ENCODE measurements around the gene TOR1B. TPM values are rescaled to one million over a fixed set of nuclear protein-coding genes. Genes with fewer than 3 reads are reported as not detected.

TOR1B gene
- total and polyA plus RNA-seq, 4 donors: 12.8 to 31.9 (median 17.8) TPM

DNA sequence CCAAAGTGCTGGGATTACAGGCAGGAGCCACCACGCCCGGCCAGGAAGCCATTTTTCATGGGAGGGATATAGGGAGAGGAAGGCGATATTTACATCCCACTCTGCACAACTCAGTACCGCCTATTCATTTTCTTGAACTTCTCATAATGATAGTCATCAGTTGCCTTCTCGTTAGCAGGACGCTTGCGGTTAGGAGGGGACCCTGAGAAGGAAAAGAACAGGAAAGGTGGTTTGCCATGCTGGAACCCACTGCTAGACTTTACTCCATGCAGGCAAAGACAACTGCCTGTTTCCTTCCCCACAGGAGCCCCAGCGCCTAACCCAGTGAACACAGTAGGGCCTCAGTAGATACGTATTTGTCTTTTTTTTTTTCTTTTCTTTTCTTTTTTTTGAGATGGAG is 25.1 kb downstream of the TOR1B start:
- peaks cover 0 to 2% (median 1%) of the 10 kb centered on the region in 4 donors for H3K4me1 ChIP-seq (ENCODE audit: control insufficient read depth in 4 of 4, insufficient read depth in 4 of 4, low read length in 3 of 4)
- no peak overlapping the region for H3K27ac ChIP-seq (ENCODE audit: low read depth in 1 of 2, low read length in 2 of 2)
- no peak overlapping the region for H3K9ac ChIP-seq (ENCODE audit: low read depth in 1 of 2, low read length in 2 of 2)
- H3K36me3 ChIP-seq (ENCODE audit: control insufficient read depth in 4 of 4, insufficient read depth in 3 of 4, low read depth in 1 of 4, low read length in 3 of 4): peaks cover 14 to 47% (median 40%) of the 10 kb centered on the region in 4 donors
- no peaks in the 10 kb centered on the region for H3K27me3 ChIP-seq (ENCODE audit: control insufficient read depth in 4 of 4, insufficient read depth in 4 of 4, low read length in 3 of 4)
- no peak overlapping the region for H3K4me3 ChIP-seq (ENCODE audit: low read depth in 1 of 3, low read length in 3 of 3)
- WGBS: 93% methylated on average over 9 of the region's 9 CpGs
- H3K9me3 ChIP-seq (ENCODE audit: control insufficient read depth in 4 of 4, low read length in 3 of 4): no peaks in the 10 kb centered on the region
- TF ChIP-seq FOXA1 (IDR thresholded peaks at IDR 0.05) (no peak), SP1 (IDR thresholded peaks at IDR 0.05) (no peak), HNF4G (IDR thresholded peaks at IDR 0.05) (no peak), NR2F2 (IDR thresholded peaks at IDR 0.05) (no peak), EGR1 (IDR thresholded peaks at IDR 0.05; ENCODE audit: low read depth in 2 of 2) (no peak), HNF4A (conservative IDR thresholded peaks at IDR 0.05) (no peak), TAF1 (conservative IDR thresholded peaks at IDR 0.05) (no peak), YY1 (IDR thresholded peaks at IDR 0.05) (no peak), GABPA (IDR thresholded peaks at IDR 0.05 in 1 of 2, conservative IDR thresholded peaks at IDR 0.05 in 1 of 2) (no peak), JUND (IDR thresholded peaks at IDR 0.05) (no peak)
- TF ChIP-seq, protein P1, sequence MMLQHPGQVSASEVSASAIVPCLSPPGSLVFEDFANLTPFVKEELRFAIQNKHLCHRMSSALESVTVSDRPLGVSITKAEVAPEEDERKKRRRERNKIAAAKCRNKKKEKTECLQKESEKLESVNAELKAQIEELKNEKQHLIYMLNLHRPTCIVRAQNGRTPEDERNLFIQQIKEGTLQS (IDR thresholded peaks at IDR 0.05): no peak
- TF ChIP-seq, protein P2, sequence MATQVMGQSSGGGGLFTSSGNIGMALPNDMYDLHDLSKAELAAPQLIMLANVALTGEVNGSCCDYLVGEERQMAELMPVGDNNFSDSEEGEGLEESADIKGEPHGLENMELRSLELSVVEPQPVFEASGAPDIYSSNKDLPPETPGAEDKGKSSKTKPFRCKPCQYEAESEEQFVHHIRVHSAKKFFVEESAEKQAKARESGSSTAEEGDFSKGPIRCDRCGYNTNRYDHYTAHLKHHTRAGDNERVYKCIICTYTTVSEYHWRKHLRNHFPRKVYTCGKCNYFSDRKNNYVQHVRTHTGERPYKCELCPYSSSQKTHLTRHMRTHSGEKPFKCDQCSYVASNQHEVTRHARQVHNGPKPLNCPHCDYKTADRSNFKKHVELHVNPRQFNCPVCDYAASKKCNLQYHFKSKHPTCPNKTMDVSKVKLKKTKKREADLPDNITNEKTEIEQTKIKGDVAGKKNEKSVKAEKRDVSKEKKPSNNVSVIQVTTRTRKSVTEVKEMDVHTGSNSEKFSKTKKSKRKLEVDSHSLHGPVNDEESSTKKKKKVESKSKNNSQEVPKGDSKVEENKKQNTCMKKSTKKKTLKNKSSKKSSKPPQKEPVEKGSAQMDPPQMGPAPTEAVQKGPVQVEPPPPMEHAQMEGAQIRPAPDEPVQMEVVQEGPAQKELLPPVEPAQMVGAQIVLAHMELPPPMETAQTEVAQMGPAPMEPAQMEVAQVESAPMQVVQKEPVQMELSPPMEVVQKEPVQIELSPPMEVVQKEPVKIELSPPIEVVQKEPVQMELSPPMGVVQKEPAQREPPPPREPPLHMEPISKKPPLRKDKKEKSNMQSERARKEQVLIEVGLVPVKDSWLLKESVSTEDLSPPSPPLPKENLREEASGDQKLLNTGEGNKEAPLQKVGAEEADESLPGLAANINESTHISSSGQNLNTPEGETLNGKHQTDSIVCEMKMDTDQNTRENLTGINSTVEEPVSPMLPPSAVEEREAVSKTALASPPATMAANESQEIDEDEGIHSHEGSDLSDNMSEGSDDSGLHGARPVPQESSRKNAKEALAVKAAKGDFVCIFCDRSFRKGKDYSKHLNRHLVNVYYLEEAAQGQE (IDR thresholded peaks at IDR 0.05): no peak
- TF ChIP-seq, protein P3, sequence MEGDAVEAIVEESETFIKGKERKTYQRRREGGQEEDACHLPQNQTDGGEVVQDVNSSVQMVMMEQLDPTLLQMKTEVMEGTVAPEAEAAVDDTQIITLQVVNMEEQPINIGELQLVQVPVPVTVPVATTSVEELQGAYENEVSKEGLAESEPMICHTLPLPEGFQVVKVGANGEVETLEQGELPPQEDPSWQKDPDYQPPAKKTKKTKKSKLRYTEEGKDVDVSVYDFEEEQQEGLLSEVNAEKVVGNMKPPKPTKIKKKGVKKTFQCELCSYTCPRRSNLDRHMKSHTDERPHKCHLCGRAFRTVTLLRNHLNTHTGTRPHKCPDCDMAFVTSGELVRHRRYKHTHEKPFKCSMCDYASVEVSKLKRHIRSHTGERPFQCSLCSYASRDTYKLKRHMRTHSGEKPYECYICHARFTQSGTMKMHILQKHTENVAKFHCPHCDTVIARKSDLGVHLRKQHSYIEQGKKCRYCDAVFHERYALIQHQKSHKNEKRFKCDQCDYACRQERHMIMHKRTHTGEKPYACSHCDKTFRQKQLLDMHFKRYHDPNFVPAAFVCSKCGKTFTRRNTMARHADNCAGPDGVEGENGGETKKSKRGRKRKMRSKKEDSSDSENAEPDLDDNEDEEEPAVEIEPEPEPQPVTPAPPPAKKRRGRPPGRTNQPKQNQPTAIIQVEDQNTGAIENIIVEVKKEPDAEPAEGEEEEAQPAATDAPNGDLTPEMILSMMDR (IDR thresholded peaks at IDR 0.05; ENCODE audit: low read depth, low read length, missing input control): no peak
- TF ChIP-seq, protein P4, sequence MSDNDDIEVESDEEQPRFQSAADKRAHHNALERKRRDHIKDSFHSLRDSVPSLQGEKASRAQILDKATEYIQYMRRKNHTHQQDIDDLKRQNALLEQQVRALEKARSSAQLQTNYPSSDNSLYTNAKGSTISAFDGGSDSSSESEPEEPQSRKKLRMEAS (IDR thresholded peaks at IDR 0.05): no peak
- TF ChIP-seq, protein P5, sequence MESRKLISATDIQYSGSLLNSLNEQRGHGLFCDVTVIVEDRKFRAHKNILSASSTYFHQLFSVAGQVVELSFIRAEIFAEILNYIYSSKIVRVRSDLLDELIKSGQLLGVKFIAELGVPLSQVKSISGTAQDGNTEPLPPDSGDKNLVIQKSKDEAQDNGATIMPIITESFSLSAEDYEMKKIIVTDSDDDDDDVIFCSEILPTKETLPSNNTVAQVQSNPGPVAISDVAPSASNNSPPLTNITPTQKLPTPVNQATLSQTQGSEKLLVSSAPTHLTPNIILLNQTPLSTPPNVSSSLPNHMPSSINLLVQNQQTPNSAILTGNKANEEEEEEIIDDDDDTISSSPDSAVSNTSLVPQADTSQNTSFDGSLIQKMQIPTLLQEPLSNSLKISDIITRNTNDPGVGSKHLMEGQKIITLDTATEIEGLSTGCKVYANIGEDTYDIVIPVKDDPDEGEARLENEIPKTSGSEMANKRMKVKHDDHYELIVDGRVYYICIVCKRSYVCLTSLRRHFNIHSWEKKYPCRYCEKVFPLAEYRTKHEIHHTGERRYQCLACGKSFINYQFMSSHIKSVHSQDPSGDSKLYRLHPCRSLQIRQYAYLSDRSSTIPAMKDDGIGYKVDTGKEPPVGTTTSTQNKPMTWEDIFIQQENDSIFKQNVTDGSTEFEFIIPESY (IDR thresholded peaks at IDR 0.05): no peak
- no peak for DNase-seq (ENCODE audit: low spot score)

DNA sequence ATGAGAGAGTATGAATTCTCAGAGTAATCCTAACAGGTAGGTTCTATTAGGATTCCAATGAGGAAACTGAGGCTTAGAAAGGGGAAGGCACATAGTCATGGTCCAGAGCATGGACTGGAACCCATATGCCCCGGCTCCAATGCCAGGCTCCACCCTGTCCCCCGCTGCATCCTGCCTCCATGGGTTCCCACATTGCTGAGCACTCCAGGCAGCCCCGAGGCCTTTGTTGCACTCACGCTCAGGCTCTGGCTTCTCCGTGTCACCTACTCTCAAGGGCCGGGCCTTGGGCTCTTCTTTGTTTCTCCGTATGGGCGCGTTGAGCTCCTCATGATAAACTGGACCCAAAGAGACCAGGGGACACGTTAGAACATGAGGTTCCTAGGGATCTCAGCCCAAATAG is 26.0 kb downstream of the TOR1B start:
- H3K4me3 ChIP-seq (ENCODE audit: low read depth in 1 of 3, low read length in 3 of 3): no peak overlapping the region
- peaks cover 14 to 51% (median 44%) of the 10 kb centered on the region in 4 donors for H3K36me3 ChIP-seq (ENCODE audit: control insufficient read depth in 4 of 4, insufficient read depth in 3 of 4, low read depth in 1 of 4, low read length in 3 of 4)
- no peaks in the 10 kb centered on the region for H3K27me3 ChIP-seq (ENCODE audit: control insufficient read depth in 4 of 4, insufficient read depth in 4 of 4, low read length in 3 of 4)
- H3K9me3 ChIP-seq (ENCODE audit: control insufficient read depth in 4 of 4, low read length in 3 of 4): no peaks in the 10 kb centered on the region
- H3K27ac ChIP-seq (ENCODE audit: low read depth in 1 of 2, low read length in 2 of 2): no peak overlapping the region
- TF ChIP-seq, protein P1 (IDR thresholded peaks at IDR 0.05): no peak
- TF ChIP-seq YY1 (IDR thresholded peaks at IDR 0.05): no peak
- 95% methylated on average over 10 of the region's 10 CpGs for WGBS
- no peak for DNase-seq (ENCODE audit: low spot score)
- peaks cover 0 to 6% (median 4%) of the 10 kb centered on the region in 4 donors for H3K4me1 ChIP-seq (ENCODE audit: control insufficient read depth in 4 of 4, insufficient read depth in 4 of 4, low read length in 3 of 4)
- no peak overlapping the region for H3K9ac ChIP-seq (ENCODE audit: low read depth in 1 of 2, low read length in 2 of 2)

All from liver (tissue), 9 donors.